ENCODE data around the gene PDIA3.
A peak's percentile ranks its signal among the peaks of the same experiment; 100 is the strongest.

- TF ChIP-seq POLR2AphosphoS5 (IDR thresholded peaks at IDR 0.05), result peak; percentile 93 to 95 (median 94)
- TF ChIP-seq, protein P1, sequence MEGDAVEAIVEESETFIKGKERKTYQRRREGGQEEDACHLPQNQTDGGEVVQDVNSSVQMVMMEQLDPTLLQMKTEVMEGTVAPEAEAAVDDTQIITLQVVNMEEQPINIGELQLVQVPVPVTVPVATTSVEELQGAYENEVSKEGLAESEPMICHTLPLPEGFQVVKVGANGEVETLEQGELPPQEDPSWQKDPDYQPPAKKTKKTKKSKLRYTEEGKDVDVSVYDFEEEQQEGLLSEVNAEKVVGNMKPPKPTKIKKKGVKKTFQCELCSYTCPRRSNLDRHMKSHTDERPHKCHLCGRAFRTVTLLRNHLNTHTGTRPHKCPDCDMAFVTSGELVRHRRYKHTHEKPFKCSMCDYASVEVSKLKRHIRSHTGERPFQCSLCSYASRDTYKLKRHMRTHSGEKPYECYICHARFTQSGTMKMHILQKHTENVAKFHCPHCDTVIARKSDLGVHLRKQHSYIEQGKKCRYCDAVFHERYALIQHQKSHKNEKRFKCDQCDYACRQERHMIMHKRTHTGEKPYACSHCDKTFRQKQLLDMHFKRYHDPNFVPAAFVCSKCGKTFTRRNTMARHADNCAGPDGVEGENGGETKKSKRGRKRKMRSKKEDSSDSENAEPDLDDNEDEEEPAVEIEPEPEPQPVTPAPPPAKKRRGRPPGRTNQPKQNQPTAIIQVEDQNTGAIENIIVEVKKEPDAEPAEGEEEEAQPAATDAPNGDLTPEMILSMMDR (IDR thresholded peaks at IDR 0.05), result no peak
Observed at GRCh38 chr15:43776718-43777266, 30.6 kb downstream of the PDIA3 start, which contains the start of gene ELL3.

All from transverse colon (tissue), 4 donors.